Measurements from ENCODE around the gene PHACTR4.
"Not testable (repeated sequence)": the region's sequence is repeated elsewhere in the genome, so short reads cannot be mapped to it uniquely, and the experiment has no call there.

PHACTR4 gene

DNA sequence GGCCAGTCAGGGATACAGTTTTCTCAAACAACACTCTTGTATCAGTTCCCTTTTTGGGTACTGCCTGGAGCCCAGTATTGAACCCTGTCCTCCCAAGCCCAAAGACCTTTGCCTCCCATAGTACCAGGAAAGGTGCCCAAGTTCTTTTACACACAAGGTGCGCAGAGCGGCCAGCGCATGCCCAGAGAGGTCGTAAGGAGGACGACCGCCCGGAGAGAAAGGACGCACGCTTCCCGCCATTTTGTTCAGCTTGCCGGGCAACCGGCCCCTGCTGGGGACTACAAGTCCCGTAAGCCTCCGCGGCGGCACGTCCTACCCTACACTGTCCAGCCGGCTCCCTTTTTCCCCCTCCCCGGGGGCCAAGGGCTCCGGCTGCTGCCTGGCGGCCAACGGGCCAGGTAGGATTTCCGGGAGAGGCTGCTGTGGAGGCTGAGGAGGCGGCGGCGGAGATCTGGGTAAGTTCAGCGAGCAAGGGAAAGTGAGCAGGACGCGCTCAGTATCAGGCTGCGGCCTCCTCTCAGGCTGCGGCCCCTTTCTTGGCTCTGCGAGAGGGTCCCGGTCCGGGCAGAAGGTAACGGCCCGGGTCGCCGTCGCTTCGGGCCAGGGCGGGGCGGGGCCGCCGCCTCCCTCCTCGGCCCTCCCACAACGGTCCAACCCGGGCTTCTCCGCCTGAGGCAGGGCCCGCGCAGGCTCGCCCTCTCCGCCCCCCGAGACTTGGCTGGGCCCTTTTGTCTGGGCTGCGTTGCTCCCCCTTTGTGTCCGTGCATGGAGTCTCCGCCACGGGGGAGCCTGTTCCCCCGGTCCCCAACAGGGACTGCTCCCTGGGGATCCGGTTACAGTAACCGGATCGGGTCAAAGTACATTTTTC is at the start of gene PHACTR4:
PHACTR4 (plus strand) TSS at position 370 of the 868 bp plus-strand sequence. CDS start 37,708 bp downstream, outside the sequence.
- Histone ChIP-seq H3K36me3 (ENCODE audit: control insufficient read depth, low read depth, low read length) (no peaks in the 10 kb centered on the region), H3K9me3 (ENCODE audit: control insufficient read depth, low read depth, low read length) (no peaks in the 10 kb centered on the region), H3K27me3 (ENCODE audit: control insufficient read depth, insufficient read depth, low read length) (no peaks in the 10 kb centered on the region), H3K9ac (ENCODE audit: low read length) (peak within 1 kb of the TSS; percentile 94), H3K4me1 (ENCODE audit: control insufficient read depth, low read depth, low read length) (peaks cover 4% of the 10 kb centered on the region), H3K27ac (ENCODE audit: low read length) (peak within 1 kb of the TSS; percentile 91), H3K4me3 (ENCODE audit: low read length) (peak within 1 kb of the TSS; percentile 85)

DNA sequence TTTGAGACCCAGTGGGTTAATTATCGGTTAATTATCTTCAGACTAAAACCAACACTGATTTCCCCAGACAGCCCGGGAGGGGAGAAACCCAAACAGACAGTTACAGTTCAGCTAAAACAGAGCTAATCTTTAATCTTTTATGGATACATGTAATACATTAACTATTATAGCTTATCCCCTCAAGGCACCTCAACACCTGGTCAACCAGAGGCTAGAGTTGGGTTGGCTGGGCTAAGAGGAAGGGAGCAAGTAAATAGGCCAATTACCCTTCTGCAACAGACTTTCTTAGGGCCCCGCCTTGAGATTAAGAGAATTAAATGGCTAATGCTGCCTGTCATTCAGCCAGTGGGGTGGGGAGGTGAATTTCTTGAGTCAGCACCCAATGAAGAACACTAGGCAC is 47.3 kb upstream of the PHACTR4 start:
- H3K36me3 ChIP-seq (ENCODE audit: control insufficient read depth, low read depth, low read length) = no peaks in the 10 kb centered on the region
- no peaks in the 10 kb centered on the region for H3K4me1 ChIP-seq (ENCODE audit: control insufficient read depth, low read depth, low read length)
- H3K9me3 ChIP-seq (ENCODE audit: control insufficient read depth, low read depth, low read length) = no peaks in the 10 kb centered on the region
- H3K27ac ChIP-seq (ENCODE audit: low read length) = no peak overlapping the region
- no peaks in the 10 kb centered on the region for H3K27me3 ChIP-seq (ENCODE audit: control insufficient read depth, insufficient read depth, low read length)
- H3K4me3 ChIP-seq (ENCODE audit: low read length) = no peak overlapping the region
- H3K9ac ChIP-seq (ENCODE audit: low read length) = no peak overlapping the region

DNA sequence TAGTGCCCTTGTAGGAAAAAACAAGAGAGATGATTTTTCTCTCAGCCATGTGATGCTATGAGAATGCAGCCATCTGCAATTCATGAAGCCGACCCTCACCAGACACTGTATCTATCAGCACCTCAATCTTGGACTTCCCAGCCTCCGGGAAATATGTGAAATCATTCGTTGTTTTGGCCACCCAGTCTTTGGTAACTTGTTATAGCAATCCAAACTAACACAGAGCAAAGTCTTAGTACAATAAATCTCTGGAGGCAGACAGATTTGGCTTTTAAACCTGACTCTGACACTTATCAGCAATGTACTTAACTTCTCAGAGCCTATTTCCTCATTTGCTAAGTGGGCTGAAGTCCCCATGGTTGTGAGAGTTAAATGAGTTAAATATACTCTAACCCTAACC is 45.8 kb upstream of the PHACTR4 start:
- Histone ChIP-seq H3K27me3 (ENCODE audit: control insufficient read depth, insufficient read depth, low read length) (no peaks in the 10 kb centered on the region), H3K4me1 (ENCODE audit: control insufficient read depth, low read depth, low read length) (peaks cover 3% of the 10 kb centered on the region), H3K9ac (ENCODE audit: low read length) (no peak overlapping the region), H3K27ac (ENCODE audit: low read length) (no peak overlapping the region), H3K4me3 (ENCODE audit: low read length) (no peak overlapping the region), H3K9me3 (ENCODE audit: control insufficient read depth, low read depth, low read length) (no peaks in the 10 kb centered on the region), H3K36me3 (ENCODE audit: control insufficient read depth, low read depth, low read length) (no peaks in the 10 kb centered on the region)

DNA sequence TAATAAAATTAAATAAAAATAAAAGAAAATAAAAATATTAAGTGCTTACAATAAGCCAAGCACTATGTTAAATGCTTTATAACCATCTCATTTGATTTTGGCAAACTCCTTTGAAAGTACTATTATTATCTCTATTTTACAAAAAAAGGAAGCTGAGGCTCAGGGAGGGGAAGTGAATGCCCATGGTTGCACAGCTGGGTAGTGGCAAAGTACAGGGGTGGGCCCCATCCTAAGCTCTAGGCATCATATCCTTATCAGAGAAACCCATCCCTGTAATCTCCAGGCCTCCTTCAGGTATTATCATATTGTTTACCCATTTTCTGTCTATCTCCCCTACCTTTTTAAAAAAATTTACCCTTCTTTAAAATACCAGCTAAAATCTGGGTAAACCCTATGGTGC is 43.0 kb upstream of the PHACTR4 start:
- H3K9me3 ChIP-seq (ENCODE audit: control insufficient read depth, low read depth, low read length) = no peaks in the 10 kb centered on the region
- H3K36me3 ChIP-seq (ENCODE audit: control insufficient read depth, low read depth, low read length) = peaks cover 4% of the 10 kb centered on the region
- no peak overlapping the region for H3K4me3 ChIP-seq (ENCODE audit: low read length)
- H3K9ac ChIP-seq (ENCODE audit: low read length) = no peak overlapping the region
- no peaks in the 10 kb centered on the region for H3K27me3 ChIP-seq (ENCODE audit: control insufficient read depth, insufficient read depth, low read length)
- H3K27ac ChIP-seq (ENCODE audit: low read length) = no peak overlapping the region
- H3K4me1 ChIP-seq (ENCODE audit: control insufficient read depth, low read depth, low read length) = peaks cover 3% of the 10 kb centered on the region

DNA sequence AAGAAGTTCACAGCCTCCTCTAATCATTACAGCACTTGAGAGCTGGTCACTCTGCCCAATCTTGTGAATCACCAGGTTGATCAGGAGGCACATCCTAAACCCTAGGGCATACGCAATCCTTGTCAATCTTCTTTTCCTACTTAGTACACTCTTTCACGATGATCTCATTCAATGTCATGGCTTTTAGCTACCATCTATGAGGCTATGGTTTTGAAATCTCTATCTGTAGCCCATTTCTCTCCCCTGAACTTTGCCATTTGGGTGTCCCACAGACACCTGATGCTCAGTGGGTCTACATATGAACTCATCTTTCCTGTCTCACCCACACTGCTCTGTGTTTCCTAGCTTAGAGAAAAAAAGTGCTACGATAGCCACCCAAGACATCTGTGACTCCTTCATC is 42.6 kb upstream of the PHACTR4 start:
- peaks cover 9% of the 10 kb centered on the region for H3K36me3 ChIP-seq (ENCODE audit: control insufficient read depth, low read depth, low read length)
- H3K4me1 ChIP-seq (ENCODE audit: control insufficient read depth, low read depth, low read length) = peaks cover 3% of the 10 kb centered on the region
- H3K27me3 ChIP-seq (ENCODE audit: control insufficient read depth, insufficient read depth, low read length) = no peaks in the 10 kb centered on the region
- no peak overlapping the region for H3K4me3 ChIP-seq (ENCODE audit: low read length)
- no peak overlapping the region for H3K9ac ChIP-seq (ENCODE audit: low read length)
- H3K27ac ChIP-seq (ENCODE audit: low read length) = no peak overlapping the region
- no peaks in the 10 kb centered on the region for H3K9me3 ChIP-seq (ENCODE audit: control insufficient read depth, low read depth, low read length)

DNA sequence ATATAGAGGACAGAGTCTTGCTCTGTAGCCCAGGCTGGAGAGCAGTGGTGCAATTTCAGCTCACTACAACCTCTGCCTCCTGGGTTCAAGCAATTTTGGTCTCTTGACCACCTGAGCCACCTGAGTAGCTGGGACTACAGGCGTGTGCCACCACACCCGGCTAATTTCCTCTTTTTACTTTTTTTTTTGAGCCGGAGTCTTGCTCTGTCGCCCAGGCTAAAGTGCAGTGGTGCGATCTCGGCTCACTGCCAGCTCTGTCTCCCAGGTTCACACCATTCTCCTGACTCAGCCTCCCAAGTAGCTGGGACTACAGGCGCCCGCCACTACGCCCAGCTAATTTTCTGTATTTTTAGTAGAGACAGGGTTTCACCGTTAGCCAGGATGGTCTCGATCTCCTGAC is 42.1 kb upstream of the PHACTR4 start:
- H3K36me3 ChIP-seq (ENCODE audit: control insufficient read depth, low read depth, low read length) = peaks cover 13% of the 10 kb centered on the region
- H3K9me3 ChIP-seq (ENCODE audit: control insufficient read depth, low read depth, low read length); H3K9ac ChIP-seq (ENCODE audit: low read length); H3K4me1 ChIP-seq (ENCODE audit: control insufficient read depth, low read depth, low read length); H3K27ac ChIP-seq (ENCODE audit: low read length); H3K27me3 ChIP-seq (ENCODE audit: control insufficient read depth, insufficient read depth, low read length); H3K4me3 ChIP-seq (ENCODE audit: low read length): not testable (repeated sequence)

DNA sequence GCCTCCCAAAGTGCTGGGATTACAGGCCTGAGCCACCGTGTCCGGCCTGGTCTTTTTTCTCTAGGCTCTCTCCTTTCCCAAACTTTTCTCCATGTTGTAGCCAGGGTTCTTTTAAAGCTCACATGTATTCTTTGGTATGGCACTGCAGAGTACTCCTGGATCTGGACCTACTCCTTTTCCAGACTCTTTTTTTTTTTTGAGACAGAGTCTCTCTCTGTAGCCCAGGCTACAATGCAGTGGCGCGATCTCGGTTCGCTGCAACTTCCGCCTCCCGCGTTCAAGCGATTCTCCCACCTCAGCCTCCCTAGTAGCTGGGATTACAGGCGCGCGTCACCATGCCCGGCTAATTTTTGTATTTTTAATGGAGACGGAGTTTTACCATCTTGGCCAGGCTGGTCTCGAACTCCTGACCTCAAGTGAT is 41.3 kb upstream of the PHACTR4 start:
- peak overlapping the region; percentile 30 for H3K27ac ChIP-seq (ENCODE audit: low read length)
- H3K9ac ChIP-seq (ENCODE audit: low read length) = peak overlapping the region; percentile 89
- peak overlapping the region; percentile 79 for H3K4me3 ChIP-seq (ENCODE audit: low read length)
- H3K36me3 ChIP-seq (ENCODE audit: control insufficient read depth, low read depth, low read length) = peaks cover 17% of the 10 kb centered on the region
- peaks cover 3% of the 10 kb centered on the region for H3K4me1 ChIP-seq (ENCODE audit: control insufficient read depth, low read depth, low read length)
- no peaks in the 10 kb centered on the region for H3K9me3 ChIP-seq (ENCODE audit: control insufficient read depth, low read depth, low read length)
- H3K27me3 ChIP-seq (ENCODE audit: control insufficient read depth, insufficient read depth, low read length) = no peaks in the 10 kb centered on the region

DNA sequence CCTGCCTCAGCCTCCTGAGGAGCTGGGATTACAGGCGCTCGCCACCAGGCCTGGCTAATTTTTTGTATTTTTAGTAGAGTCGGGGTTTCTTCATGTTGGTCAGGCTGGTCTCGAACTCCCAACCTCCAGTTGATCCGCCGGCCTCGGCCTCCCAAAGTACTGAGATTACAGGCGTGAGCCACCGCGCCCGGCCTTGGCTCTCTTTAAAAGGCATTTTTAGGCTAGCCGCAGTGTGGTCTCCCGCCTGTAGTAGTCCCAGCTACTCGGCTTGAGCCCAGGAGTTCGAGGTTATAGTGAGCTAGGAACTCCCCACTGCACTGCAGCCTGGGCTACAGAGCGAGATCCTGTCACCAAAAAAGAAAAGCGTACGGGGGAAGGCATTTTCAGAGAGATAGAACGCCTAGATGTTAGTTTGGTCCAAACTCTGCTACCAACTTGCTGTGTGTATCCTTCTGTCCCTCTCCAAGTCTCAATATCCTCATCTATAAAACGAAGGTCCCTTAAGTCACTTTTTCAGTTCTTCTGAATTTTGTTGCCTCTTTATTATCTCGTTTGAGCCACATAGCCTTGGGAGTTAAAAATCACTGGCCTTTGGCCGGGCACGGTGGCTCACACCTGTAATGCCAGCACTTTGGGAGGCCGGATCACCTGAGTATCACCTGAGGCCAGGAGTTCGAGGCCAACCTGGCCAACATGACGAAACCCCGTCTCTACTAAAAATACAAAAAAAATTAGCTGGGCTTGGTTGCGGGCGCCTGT is 40.0 kb upstream of the PHACTR4 start:
- H3K27ac ChIP-seq (ENCODE audit: low read length) = peak overlapping the region; percentile 83
- peak overlapping the region; percentile 79 for H3K4me3 ChIP-seq (ENCODE audit: low read length)
- H3K27me3 ChIP-seq (ENCODE audit: control insufficient read depth, insufficient read depth, low read length) = no peaks in the 10 kb centered on the region
- peak overlapping the region; percentile 89 for H3K9ac ChIP-seq (ENCODE audit: low read length)
- no peaks in the 10 kb centered on the region for H3K9me3 ChIP-seq (ENCODE audit: control insufficient read depth, low read depth, low read length)
- H3K4me1 ChIP-seq (ENCODE audit: control insufficient read depth, low read depth, low read length) = peaks cover 3% of the 10 kb centered on the region
- peaks cover 25% of the 10 kb centered on the region for H3K36me3 ChIP-seq (ENCODE audit: control insufficient read depth, low read depth, low read length)

DNA sequence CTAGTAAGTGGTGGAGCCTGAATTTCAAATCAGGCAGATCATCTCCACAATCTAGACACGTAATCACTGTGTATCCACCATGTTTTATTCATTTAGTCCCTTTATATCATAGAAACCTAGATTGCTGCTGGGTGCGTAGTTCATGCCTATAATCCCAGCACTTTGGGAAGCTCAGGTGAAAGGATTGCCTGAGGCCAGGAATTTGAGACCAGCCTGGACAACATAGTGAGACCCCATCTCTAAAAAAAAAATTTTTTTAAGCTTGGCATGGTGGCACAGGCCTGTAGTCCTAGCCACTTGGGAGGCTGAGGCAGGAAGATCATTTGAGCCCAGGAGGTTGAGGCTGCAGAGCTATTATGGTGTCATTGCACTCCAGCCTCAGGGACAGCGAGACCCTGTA is 30.6 kb upstream of the PHACTR4 start:
- Histone ChIP-seq H3K9me3 (ENCODE audit: control insufficient read depth, low read depth, low read length) (no peaks in the 10 kb centered on the region), H3K4me1 (ENCODE audit: control insufficient read depth, low read depth, low read length) (no peaks in the 10 kb centered on the region), H3K27me3 (ENCODE audit: control insufficient read depth, insufficient read depth, low read length) (no peaks in the 10 kb centered on the region), H3K9ac (ENCODE audit: low read length) (no peak overlapping the region), H3K27ac (ENCODE audit: low read length) (no peak overlapping the region), H3K4me3 (ENCODE audit: low read length) (no peak overlapping the region), H3K36me3 (ENCODE audit: control insufficient read depth, low read depth, low read length) (peaks cover 9% of the 10 kb centered on the region)

DNA sequence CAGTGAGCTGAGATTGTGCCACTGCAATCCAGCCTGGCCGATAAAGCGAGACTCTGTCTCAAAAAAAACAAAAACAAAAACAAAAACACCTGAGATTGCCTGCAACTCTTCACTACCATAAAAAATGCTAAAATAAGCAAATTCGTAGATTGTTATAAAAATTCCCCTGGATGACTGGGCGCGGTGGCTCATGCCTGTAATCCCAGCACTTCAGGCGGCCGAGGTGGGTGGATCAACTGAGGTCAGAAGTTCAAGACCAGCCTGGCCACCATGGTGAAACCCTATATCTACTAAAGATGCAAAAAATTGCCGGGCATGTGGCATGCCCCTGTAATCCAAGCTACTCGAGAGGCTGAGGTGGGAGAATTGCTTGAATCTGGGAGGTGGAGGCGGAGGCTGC is 30.0 kb upstream of the PHACTR4 start:
- H3K4me3 ChIP-seq (ENCODE audit: low read length) = no peak overlapping the region
- no peaks in the 10 kb centered on the region for H3K27me3 ChIP-seq (ENCODE audit: control insufficient read depth, insufficient read depth, low read length)
- peaks cover 6% of the 10 kb centered on the region for H3K36me3 ChIP-seq (ENCODE audit: control insufficient read depth, low read depth, low read length)
- no peaks in the 10 kb centered on the region for H3K9me3 ChIP-seq (ENCODE audit: control insufficient read depth, low read depth, low read length)
- no peak overlapping the region for H3K9ac ChIP-seq (ENCODE audit: low read length)
- no peak overlapping the region for H3K27ac ChIP-seq (ENCODE audit: low read length)
- no peaks in the 10 kb centered on the region for H3K4me1 ChIP-seq (ENCODE audit: control insufficient read depth, low read depth, low read length)

DNA sequence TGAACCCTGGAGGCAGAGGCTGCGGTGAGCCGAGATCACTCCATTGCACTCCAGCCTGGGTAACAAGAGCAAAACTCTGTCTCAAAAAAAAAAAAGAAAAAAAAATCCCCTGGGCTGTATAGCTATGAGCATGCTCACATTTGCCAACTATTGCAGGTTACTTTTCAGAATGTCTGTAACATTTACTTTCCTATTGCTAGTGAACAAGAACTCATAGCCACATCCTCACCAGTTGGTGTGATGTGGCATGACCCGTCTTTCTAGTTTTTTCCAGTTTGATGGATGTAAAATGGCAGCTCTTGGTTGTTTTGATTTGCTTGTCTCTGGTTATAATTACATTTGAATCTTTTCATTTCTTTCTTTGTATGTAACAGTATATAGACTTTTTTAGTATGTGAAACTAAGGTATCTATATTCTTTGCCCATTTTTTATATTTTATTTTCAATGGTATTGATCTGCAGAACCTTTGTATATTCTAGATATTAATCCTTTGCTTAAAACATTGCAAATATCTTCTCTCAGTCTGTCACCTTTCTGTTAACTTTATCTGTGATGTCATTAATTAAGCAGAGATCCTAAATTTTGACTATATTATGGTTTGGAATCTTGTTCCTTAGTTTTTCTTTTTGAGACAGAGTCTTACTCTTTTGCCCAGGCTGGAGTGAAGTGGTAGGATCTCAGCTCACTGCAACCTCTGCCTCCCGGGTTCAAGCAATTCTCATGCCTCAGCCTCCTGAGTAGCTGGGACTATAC is 29.1 kb upstream of the PHACTR4 start:
- H3K9ac ChIP-seq (ENCODE audit: low read length) = no peak overlapping the region
- no peaks in the 10 kb centered on the region for H3K4me1 ChIP-seq (ENCODE audit: control insufficient read depth, low read depth, low read length)
- no peak overlapping the region for H3K4me3 ChIP-seq (ENCODE audit: low read length)
- H3K27ac ChIP-seq (ENCODE audit: low read length) = no peak overlapping the region
- H3K36me3 ChIP-seq (ENCODE audit: control insufficient read depth, low read depth, low read length) = no peaks in the 10 kb centered on the region
- H3K27me3 ChIP-seq (ENCODE audit: control insufficient read depth, insufficient read depth, low read length) = no peaks in the 10 kb centered on the region
- no peaks in the 10 kb centered on the region for H3K9me3 ChIP-seq (ENCODE audit: control insufficient read depth, low read depth, low read length)
